OCI-LY7 (cell line): ENCODE measurements around the gene FKTN. TPM values are rescaled to one million over a fixed set of nuclear protein-coding genes. Genes with fewer than 3 reads are reported as not detected.
"Not testable (repeated sequence)": the region's sequence is repeated elsewhere in the genome, so short reads cannot be mapped to it uniquely, and the experiment has no call there.

ENCODE experiments used
- BruUV-seq: library from RNA; stranded (reverse); fragments of 400-500 nt; replicated peaks from 2 replicates; lab custom pipeline; 2021; lab: Mats Ljungman, UMichigan
- CTCF ChIA-PET: fragments of 300-600 bp; sonication (Branson Sonifier 250); formaldehyde crosslinking; loops from one replicate; lab custom pipeline; 2022; ENCODE audit warnings: antibody characterized with exemption; ENCODE audit not compliant: unreplicated experiment; lab: Charles Lee
- POLR2A ChIA-PET: fragments of 300-600 bp; sonication (Branson Sonifier 250); formaldehyde crosslinking; loops from one replicate; lab custom pipeline; 2022; ENCODE audit warnings: antibody characterized with exemption; lab: Charles Lee
- DNase-seq: peaks from one replicate; pipeline ENCODE4 v3.0.0-alpha.2; 2015; ENCODE audit warnings: low spot score
- H2AFZ ChIP-seq: fragments of 200-600 bp; sonication (generic), shearing (Covaris generic); 2 replicates; pipeline ENCODE4 v1.6.1; 2014; ENCODE audit warnings: mild to moderate bottlenecking, antibody characterized with exemption, low read length, moderate library complexity
- H3K27ac ChIP-seq: fragments of 200-600 bp; sonication (generic); 2 replicates; pipeline ENCODE4 v1.5.1; 2014; ENCODE audit warnings: mixed run types, low read depth, mild to moderate bottlenecking, moderate library complexity, low read length, inconsistent platforms; ENCODE audit not compliant: poor library complexity, severe bottlenecking
- H3K36me3 ChIP-seq: fragments of 200-600 bp; sonication (generic); 2 replicates; pipeline ENCODE4 v1.6.1; 2014; ENCODE audit warnings: mild to moderate bottlenecking, antibody characterized with exemption, low read length, moderate library complexity, mixed read lengths; ENCODE audit not compliant: insufficient read depth
- H3K4me1 ChIP-seq: fragments of 200-600 bp; sonication (generic); 2 replicates; pipeline ENCODE4 v1.5.1; 2014; ENCODE audit warnings: mild to moderate bottlenecking, low read length; ENCODE audit not compliant: insufficient read depth, poor library complexity, severe bottlenecking
- H3K4me2 ChIP-seq: fragments of 200-600 bp; sonication (generic); 2 replicates; pipeline ENCODE4 v1.6.1; 2014; ENCODE audit warnings: mild to moderate bottlenecking, low read length
- H3K4me3 ChIP-seq: fragments of 200-600 bp; sonication (generic); 2 replicates; pipeline ENCODE4 v1.5.1; 2014; ENCODE audit warnings: mild to moderate bottlenecking, low read depth, low read length; ENCODE audit not compliant: poor library complexity, severe bottlenecking
- H3K79me2 ChIP-seq: fragments of 200-600 bp; sonication (generic); 2 replicates; pipeline ENCODE4 v1.6.1; 2016; ENCODE audit warnings: low read depth, mild to moderate bottlenecking, low read length, moderate library complexity, mixed read lengths; ENCODE audit not compliant: insufficient read depth
- H3K9me2 ChIP-seq: fragments of 200-600 bp; sonication (generic); 2 replicates; pipeline ENCODE4 v1.6.1; 2016; ENCODE audit warnings: mild to moderate bottlenecking, low read length, mixed read lengths; ENCODE audit not compliant: insufficient read depth
- H3K9me3 ChIP-seq: fragments of 200-600 bp; sonication (generic); 2 replicates; pipeline ENCODE4 v1.6.1; 2014; ENCODE audit warnings: mild to moderate bottlenecking, mixed run types, low read length, mixed read lengths
- H4K20me1 ChIP-seq: fragments of 200-600 bp; sonication (generic); 2 replicates; pipeline ENCODE4 v1.6.1; 2014; ENCODE audit warnings: mild to moderate bottlenecking, antibody characterized with exemption, low read length, moderate library complexity, mixed read lengths; ENCODE audit not compliant: insufficient read depth
- EZH2phosphoT487 ChIP-seq: fragments of 200-600 bp; sonication (generic); IDR thresholded peaks from 2 replicates; pipeline ENCODE4 v1.6.1; 2018; ENCODE audit warnings: low read depth, borderline replicate concordance, mild to moderate bottlenecking, mixed run types, antibody characterized with exemption, low read length, moderate library complexity, mixed read lengths
- intact Hi-C: fragments of 100-400 bp; cut with micrococcal nuclease; formaldehyde crosslinking; loops from one replicate; pipeline ENCODE4 v1.10.0; 2022; ENCODE audit not compliant: unreplicated experiment
- total RNA-seq, 2 experiments: library from RNA; depleted of rRNA in 1 of 2; stranded (reverse); fragments of >200 nt in 1 of 2; shearing (Covaris generic) in 1 of 2; gene quantifications; 2 replicates each; pipeline ENCODE4 v1.2.3, GENCODE V29; 2014 to 2022
- TF ChIP-seq, protein P1 (sequence below): fragments of 200-600 bp; sonication (generic); conservative IDR thresholded peaks from 2 replicates; pipeline ENCODE4 v1.5.1; 2014; ENCODE audit warnings: mild to moderate bottlenecking, antibody characterized with exemption, low read length, moderate library complexity, mixed read lengths

FKTN gene
- total RNA-seq, 2 experiments from 2014 or later, result 10.7 to 17.3 TPM

DNA sequence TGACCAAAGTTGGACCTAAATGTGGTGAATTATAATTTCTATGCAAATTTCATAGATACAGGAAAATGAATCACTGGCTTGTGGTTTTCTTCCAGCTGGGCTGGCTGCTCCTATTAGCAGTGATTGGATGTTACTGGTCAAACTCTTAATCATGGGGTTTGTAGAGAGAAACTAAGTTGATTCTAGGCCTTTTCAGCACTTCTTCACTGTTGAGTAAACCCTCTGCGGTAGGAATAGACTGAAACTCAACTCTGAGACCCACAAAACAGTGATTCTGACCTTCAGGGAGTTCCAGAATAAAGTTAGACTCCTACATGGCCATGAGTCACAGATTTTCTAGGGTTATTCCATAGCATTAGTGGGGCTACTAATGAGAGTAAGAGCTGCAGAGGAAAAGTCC, 47.9 kb upstream of the FKTN start:
- no peak overlapping the region for H3K4me2 ChIP-seq
- H3K4me1 ChIP-seq, result no peaks in the 10 kb centered on the region
- no peak overlapping the region for H3K27ac ChIP-seq
- no TSS peak for BruUV-seq
- intact Hi-C loops, result no loop called here
- no peaks in the 10 kb centered on the region for H3K9me3 ChIP-seq
- no peaks in the 10 kb centered on the region for H4K20me1 ChIP-seq
- POLR2A ChIA-PET, result no interaction called here
- CTCF ChIA-PET, result no interaction called here
- H2AFZ ChIP-seq, result no peak overlapping the region
- TF ChIP-seq EZH2phosphoT487, result no peak
- TF ChIP-seq, protein P1, sequence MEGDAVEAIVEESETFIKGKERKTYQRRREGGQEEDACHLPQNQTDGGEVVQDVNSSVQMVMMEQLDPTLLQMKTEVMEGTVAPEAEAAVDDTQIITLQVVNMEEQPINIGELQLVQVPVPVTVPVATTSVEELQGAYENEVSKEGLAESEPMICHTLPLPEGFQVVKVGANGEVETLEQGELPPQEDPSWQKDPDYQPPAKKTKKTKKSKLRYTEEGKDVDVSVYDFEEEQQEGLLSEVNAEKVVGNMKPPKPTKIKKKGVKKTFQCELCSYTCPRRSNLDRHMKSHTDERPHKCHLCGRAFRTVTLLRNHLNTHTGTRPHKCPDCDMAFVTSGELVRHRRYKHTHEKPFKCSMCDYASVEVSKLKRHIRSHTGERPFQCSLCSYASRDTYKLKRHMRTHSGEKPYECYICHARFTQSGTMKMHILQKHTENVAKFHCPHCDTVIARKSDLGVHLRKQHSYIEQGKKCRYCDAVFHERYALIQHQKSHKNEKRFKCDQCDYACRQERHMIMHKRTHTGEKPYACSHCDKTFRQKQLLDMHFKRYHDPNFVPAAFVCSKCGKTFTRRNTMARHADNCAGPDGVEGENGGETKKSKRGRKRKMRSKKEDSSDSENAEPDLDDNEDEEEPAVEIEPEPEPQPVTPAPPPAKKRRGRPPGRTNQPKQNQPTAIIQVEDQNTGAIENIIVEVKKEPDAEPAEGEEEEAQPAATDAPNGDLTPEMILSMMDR, result no peak
- H3K36me3 ChIP-seq, result no peaks in the 10 kb centered on the region
- DNase-seq, result no peak
- H3K9me2 ChIP-seq, result no peaks in the 10 kb centered on the region
- H3K79me2 ChIP-seq, result no peaks in the 10 kb centered on the region
- no peak overlapping the region for H3K4me3 ChIP-seq

DNA sequence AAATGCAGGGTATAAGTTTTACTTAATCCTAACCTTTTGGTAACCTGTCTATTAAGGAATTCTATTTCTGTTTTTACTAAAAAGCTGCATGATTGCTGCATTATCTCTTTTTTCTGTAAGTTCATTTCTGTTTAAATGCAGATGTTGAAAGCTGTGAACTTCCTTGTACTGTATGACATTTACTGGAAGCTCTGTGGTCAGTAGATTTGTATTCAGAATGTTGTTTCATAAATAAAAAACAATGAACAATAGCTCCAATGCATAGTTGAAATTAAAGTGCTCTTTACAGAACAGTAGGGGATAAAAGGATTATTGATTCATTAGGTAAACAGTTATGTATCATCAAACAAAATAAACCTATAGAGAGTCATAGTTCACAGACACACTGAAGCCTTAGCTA, 46.5 kb upstream of the FKTN start:
- no peaks in the 10 kb centered on the region for H3K9me3 ChIP-seq
- H3K4me2 ChIP-seq, result no peak overlapping the region
- H3K4me3 ChIP-seq, result no peak overlapping the region
- H3K36me3 ChIP-seq, result no peaks in the 10 kb centered on the region
- CTCF ChIA-PET, result no interaction called here
- H3K27ac ChIP-seq, result no peak overlapping the region
- intact Hi-C loops, result no loop called here
- H2AFZ ChIP-seq, result no peak overlapping the region
- no peaks in the 10 kb centered on the region for H3K4me1 ChIP-seq
- H3K9me2 ChIP-seq, result no peaks in the 10 kb centered on the region
- no peaks in the 10 kb centered on the region for H4K20me1 ChIP-seq
- DNase-seq, result no peak
- POLR2A ChIA-PET, result interaction anchor here (0.6 to 0.9 kb wide), 4 partner anchors 24 to 948 kb away, joined by 3 to 6 read pairs (median 4); no protein-coding TSS in a partner anchor
- no peaks in the 10 kb centered on the region for H3K79me2 ChIP-seq
- TF ChIP-seq, protein P1, result no peak
- no peak for TF ChIP-seq EZH2phosphoT487
- BruUV-seq, result no TSS peak

DNA sequence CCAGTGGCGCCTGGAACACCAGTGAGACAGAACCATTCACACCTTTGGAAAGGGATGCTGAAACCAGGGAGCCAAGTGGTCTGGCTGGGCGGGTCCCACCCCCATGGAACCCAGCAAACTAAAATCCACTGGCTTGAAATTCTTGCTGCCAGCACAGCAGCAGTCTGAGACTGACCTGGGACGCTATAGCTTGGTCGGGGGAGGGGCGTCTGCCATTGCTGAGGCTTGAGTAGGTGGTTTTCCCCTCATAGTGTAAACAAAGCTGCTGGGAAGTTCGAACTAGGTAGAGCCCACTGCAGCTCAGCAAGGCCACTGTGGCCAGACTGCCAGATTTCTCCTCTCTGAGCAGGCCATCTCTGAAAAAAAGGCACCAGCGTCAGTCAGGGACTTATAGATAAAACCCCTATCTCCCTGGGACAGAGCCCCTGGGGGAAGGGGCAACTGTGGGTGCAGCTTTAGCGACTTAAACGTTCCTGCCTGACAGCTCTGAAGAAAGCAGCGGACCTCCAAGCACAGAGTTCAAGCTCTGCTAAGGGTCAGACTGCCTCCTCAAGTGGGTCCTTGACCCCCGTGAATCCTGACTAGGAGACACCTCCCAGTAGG, 42.0 kb upstream of the FKTN start:
- H4K20me1 ChIP-seq, result no peaks in the 10 kb centered on the region
- intact Hi-C loops, result no loop called here
- CTCF ChIA-PET, result interaction anchor here (0.6 kb wide), 1 partner anchor 21 kb away, joined by 3 read pairs; no protein-coding TSS in a partner anchor

DNA sequence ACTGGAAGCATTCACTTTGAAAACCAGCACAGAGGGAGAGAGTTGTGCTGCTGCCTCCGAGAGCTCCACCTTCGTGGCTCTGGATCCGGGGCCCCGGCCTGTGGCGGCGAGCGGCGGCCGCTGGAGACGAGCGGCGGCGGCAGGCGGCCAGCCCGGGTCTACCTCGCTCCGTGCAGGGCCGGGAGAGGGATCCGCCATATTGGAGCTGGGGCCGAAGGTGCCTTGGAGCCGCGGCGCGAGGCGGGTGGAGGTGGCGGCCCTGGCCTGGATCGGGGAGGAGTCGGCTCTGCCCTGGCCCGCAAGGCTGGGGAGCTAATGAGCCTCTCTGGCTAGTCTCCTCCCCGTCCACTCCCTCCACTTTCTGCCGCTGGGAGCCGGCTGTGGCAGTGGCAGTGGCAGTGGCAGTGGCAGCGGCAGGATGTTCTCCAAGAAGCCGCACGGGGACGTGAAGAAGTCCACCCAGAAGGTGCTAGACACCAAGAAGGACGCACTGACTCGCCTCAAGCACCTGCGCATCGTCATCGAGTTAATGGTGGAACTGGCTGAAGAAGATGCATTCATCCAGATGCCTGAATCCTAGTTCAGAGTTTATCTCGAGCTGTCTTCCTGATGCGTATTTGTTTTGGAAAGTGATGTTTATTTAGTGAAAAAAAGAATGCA, 38.1 kb upstream of the FKTN start:
- peak; percentile 53 for DNase-seq
- H3K4me2 ChIP-seq, H3K36me3 ChIP-seq, H3K79me2 ChIP-seq, H3K4me1 ChIP-seq, H3K9me2 ChIP-seq, CTCF ChIA-PET, intact Hi-C loops, POLR2A ChIA-PET, H4K20me1 ChIP-seq, H2AFZ ChIP-seq, H3K27ac ChIP-seq, BruUV-seq, H3K9me3 ChIP-seq: not testable (repeated sequence)
- H3K4me3 ChIP-seq, result peak overlapping the region; percentile 34

More for the DNA sequence above, 42.0 kb upstream of the FKTN start:
- H3K9me2 ChIP-seq, result no peaks in the 10 kb centered on the region
- no peak overlapping the region for H3K27ac ChIP-seq
- POLR2A ChIA-PET, result interaction anchor here (0.6 to 0.8 kb wide), 2 partner anchors 28 to 45 kb away, joined by 3 read pairs; no protein-coding TSS in a partner anchor
- no peaks in the 10 kb centered on the region for H3K36me3 ChIP-seq
- H3K4me3 ChIP-seq, result no peak overlapping the region
- H3K4me1 ChIP-seq, result no peaks in the 10 kb centered on the region
- BruUV-seq, result no TSS peak
- H3K9me3 ChIP-seq, result no peaks in the 10 kb centered on the region
- no peaks in the 10 kb centered on the region for H3K79me2 ChIP-seq
- H3K4me2 ChIP-seq, result no peak overlapping the region
- H2AFZ ChIP-seq, result no peak overlapping the region
- no peak for DNase-seq
- TF ChIP-seq EZH2phosphoT487, result no peak
- TF ChIP-seq, protein P1, result no peak
